GM23248 (cell line): Measurements from ENCODE around the gene TSPY10. TPM values are rescaled to one million over a fixed set of nuclear protein-coding genes. Genes with fewer than 3 reads are reported as not detected.
"Not testable (repeated sequence)": the region's sequence is repeated elsewhere in the genome, so short reads cannot be mapped to it uniquely, and the experiment has no call there.

Experiments used
- DNase-seq: peaks from one replicate; pipeline ENCODE4 v3.0.0-alpha.2; 2015
- H2AFZ ChIP-seq: fragments of 200-600 bp; sonication (generic); 2 replicates; pipeline ENCODE4 v1.6.1; 2016; ENCODE audit warnings: antibody characterized with exemption
- H3F3A ChIP-seq: fragments of 200-600 bp; sonication (generic); 2 replicates; pipeline ENCODE4 v1.6.1; 2016; ENCODE audit warnings: mild to moderate bottlenecking, antibody characterized with exemption, mixed run types; ENCODE audit not compliant: insufficient read depth
- H3K27ac ChIP-seq: fragments of 200-600 bp; sonication (generic); 2 replicates; pipeline ENCODE4 v1.5.1; 2016; ENCODE audit warnings: mild to moderate bottlenecking
- H3K27me3 ChIP-seq: fragments of 200-600 bp; sonication (generic); replicated peaks from 2 replicates; pipeline ENCODE4 v1.6.1; 2016; ENCODE audit warnings: mild to moderate bottlenecking; ENCODE audit not compliant: insufficient read depth
- H3K36me3 ChIP-seq: fragments of 200-600 bp; sonication (generic); 2 replicates; pipeline ENCODE4 v1.6.1; 2016; ENCODE audit warnings: low read depth, mild to moderate bottlenecking
- H3K4me1 ChIP-seq: fragments of 200-600 bp; sonication (generic); 2 replicates; pipeline ENCODE4 v1.6.1; 2016; ENCODE audit warnings: mild to moderate bottlenecking; ENCODE audit not compliant: insufficient read depth
- H3K4me2 ChIP-seq: fragments of 200-600 bp; sonication (generic); one replicate; pipeline ENCODE4 v1.6.1; 2016; ENCODE audit warnings: mild to moderate bottlenecking; ENCODE audit not compliant: unreplicated experiment
- H3K4me3 ChIP-seq: fragments of 200-600 bp; sonication (generic); 2 replicates; pipeline ENCODE4 v1.5.1; 2016; ENCODE audit warnings: mild to moderate bottlenecking
- H3K79me2 ChIP-seq: fragments of 200-600 bp; sonication (generic); 2 replicates; pipeline ENCODE4 v1.6.1; 2016; ENCODE audit warnings: mild to moderate bottlenecking; ENCODE audit not compliant: insufficient read depth
- H3K9ac ChIP-seq: fragments of 200-600 bp; sonication (generic); 2 replicates; pipeline ENCODE4 v1.6.1; 2016; ENCODE audit warnings: mild to moderate bottlenecking
- H3K9me2 ChIP-seq: fragments of 200-600 bp; sonication (generic); 2 replicates; pipeline ENCODE4 v1.6.1; 2016; ENCODE audit warnings: mixed run types, mild to moderate bottlenecking, moderate library complexity; ENCODE audit not compliant: insufficient read depth
- H3K9me3 ChIP-seq: fragments of 200-600 bp; sonication (generic); one replicate; pipeline ENCODE4 v1.6.1; 2017; ENCODE audit warnings: low read depth
- H4K20me1 ChIP-seq: fragments of 200-600 bp; sonication (generic); 2 replicates; pipeline ENCODE4 v1.6.0; 2016; ENCODE audit not compliant: insufficient read depth
- WGBS, 2 experiments: methylation state at CpG; one replicate each; pipeline ENCODE4 v1.1.6; 2015 to 2017; ENCODE audit warnings: low lambda C conversion rate in 2 of 2, low coverage in 1 of 2; ENCODE audit errors: missing lambda C conversion rate in 2 of 2; 5-methylcytosine and 5-hydroxymethylcytosine counted together
- in situ Hi-C: fragments of 300-500 bp; cut with MboI; formaldehyde crosslinking; loops from 2 replicates; pipeline ENCODE4 v1.15.0; 2020
- polyA plus RNA-seq: library from polyadenylated mRNA; unstranded; fragments of >200 nt; fragmentation: Nextera tagmentation; extraction: Ambion mirVana; gene quantifications from 2 replicates; pipeline ENCODE4 v1.2.1, GENCODE V29; 2016
- total RNA-seq: library from RNA; depleted of rRNA; stranded (reverse); fragments of >200 nt; shearing (Covaris generic); gene quantifications from 2 replicates; pipeline ENCODE4 v1.2.3, GENCODE V29; 2014; rRNA removed

TSPY10 gene, protein sequence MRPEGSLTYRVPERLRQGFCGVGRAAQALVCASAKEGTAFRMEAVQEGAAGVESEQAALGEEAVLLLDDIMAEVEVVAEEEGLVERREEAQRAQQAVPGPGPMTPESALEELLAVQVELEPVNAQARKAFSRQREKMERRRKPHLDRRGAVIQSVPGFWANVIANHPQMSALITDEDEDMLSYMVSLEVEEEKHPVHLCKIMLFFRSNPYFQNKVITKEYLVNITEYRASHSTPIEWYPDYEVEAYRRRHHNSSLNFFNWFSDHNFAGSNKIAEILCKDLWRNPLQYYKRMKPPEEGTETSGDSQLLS
- not detected in 2 replicates for total RNA-seq
- polyA plus RNA-seq, result not detected in 2 replicates

DNA sequence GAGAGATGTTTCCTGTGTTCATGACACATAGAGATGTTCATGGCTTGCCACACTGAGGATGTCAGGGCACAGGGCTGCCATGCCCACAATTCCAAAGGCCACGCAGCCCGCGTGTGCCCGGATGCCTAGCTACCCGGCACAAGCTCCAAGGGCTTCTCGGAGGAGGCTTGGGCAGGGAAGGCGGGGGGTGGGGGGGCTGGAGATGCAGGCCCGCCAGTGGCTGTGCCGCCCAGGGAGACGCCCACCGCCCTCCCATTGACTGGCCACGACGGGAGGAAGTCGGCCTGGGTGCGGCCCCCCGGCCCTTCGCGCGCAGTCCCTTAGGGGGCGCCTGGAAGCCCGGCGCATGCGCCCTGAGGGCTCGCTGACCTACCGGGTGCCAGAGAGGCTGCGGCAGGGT, at the start of gene TSPY10:
Gene TSPY10, plus strand, starts transcription at position 301 of the 400 bp plus-strand sequence. Its CDS starts 46 bp downstream, at position 347.
- H4K20me1 ChIP-seq, H3K4me3 ChIP-seq, H3K4me1 ChIP-seq, in situ Hi-C loops, H3K36me3 ChIP-seq, H3K9me3 ChIP-seq, H3K9ac ChIP-seq, H3K27me3 ChIP-seq, DNase-seq, H2AFZ ChIP-seq, H3K27ac ChIP-seq, H3K9me2 ChIP-seq, H3K79me2 ChIP-seq, H3K4me2 ChIP-seq, H3F3A ChIP-seq: not testable (repeated sequence)
- no CpG with 5 or more reads among the region's 26 CpGs for WGBS, 2 experiments

DNA sequence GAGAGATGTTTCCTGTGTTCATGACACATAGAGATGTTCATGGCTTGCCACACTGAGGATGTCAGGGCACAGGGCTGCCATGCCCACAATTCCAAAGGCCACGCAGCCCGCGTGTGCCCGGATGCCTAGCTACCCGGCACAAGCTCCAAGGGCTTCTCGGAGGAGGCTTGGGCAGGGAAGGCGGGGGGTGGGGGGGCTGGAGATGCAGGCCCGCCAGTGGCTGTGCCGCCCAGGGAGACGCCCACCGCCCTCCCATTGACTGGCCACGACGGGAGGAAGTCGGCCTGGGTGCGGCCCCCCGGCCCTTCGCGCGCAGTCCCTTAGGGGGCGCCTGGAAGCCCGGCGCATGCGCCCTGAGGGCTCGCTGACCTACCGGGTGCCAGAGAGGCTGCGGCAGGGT, 40.7 kb upstream of the TSPY10 start, which contains the start of gene TSPY9:
Gene TSPY9, plus strand, starts transcription at position 301 of the 400 bp plus-strand sequence. Its CDS starts 46 bp downstream, at position 347.
- DNase-seq, in situ Hi-C loops, H3K79me2 ChIP-seq, H3K4me2 ChIP-seq, H3K9me2 ChIP-seq, H3F3A ChIP-seq, H3K27ac ChIP-seq, H3K9ac ChIP-seq, H2AFZ ChIP-seq, H3K36me3 ChIP-seq, H3K4me3 ChIP-seq, H3K27me3 ChIP-seq, H3K9me3 ChIP-seq, H4K20me1 ChIP-seq, H3K4me1 ChIP-seq: not testable (repeated sequence)
- no CpG with 5 or more reads among the region's 26 CpGs for WGBS, 2 experiments

DNA sequence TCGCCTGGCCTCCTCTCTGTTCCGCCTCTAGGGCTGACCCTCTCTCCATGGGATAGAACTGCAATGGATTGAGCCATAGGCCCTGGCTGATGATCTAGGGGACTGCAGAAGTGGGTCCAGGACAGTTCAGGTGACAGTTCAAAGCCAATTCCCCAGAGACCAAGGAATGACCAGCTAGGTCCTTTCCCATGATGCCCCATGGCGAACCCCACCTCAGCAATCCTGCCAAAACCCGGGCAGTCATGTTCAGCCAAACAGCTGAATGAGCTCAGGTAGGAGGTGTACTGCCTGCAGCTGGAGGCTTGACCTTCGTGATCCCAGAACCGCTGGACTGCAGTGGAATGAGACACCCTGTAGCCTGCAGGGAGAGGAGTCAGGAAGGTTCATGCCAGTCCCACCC, 23.3 kb upstream of the TSPY10 start:
- 21 to 35% methylated on average over 2 to 3 of the region's 6 CpGs for WGBS, 2 experiments
- H3K36me3 ChIP-seq, DNase-seq, in situ Hi-C loops, H4K20me1 ChIP-seq, H3K4me2 ChIP-seq, H3K9me2 ChIP-seq, H3K4me1 ChIP-seq, H3K9me3 ChIP-seq, H3K27ac ChIP-seq, H3F3A ChIP-seq, H3K79me2 ChIP-seq, H2AFZ ChIP-seq, H3K9ac ChIP-seq, H3K27me3 ChIP-seq, H3K4me3 ChIP-seq: not testable (repeated sequence)

DNA sequence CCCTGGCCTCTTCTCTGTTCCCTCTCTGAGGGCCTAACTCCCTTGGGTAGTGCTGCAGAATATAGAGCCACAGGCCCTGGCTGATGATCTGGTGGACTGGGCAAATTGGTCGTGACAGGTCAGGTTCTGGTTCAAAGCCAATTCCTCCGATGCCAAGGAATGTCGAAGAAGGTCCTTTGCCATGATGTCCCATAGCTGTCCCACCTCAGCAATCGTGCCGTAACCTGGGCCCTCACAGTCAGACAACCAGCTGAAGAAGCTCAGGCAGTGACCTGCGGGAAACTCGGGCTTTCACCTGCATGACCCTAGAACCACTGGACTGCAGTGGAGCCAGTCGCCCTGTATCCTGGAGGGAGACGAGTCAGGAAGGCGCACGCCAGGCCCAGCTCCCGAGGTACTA, 11.4 kb upstream of the TSPY10 start:
- 38 to 42% methylated on average over 7 of the region's 12 CpGs for WGBS, 2 experiments
- H3K9ac ChIP-seq, H3K36me3 ChIP-seq, H3K27ac ChIP-seq, H2AFZ ChIP-seq, H3K9me3 ChIP-seq, DNase-seq, H3K27me3 ChIP-seq, H3K4me1 ChIP-seq, H3F3A ChIP-seq, H4K20me1 ChIP-seq, H3K9me2 ChIP-seq, in situ Hi-C loops, H3K4me3 ChIP-seq, H3K4me2 ChIP-seq, H3K79me2 ChIP-seq: not testable (repeated sequence)

Other genes starting within 250 kb of the TSPY10 start
- not detected in 2 replicates for gene TSPY4, start 190.4 kb upstream of the TSPY10 start, total RNA-seq
- not detected in 2 replicates for gene TSPY4, start 190.4 kb upstream of the TSPY10 start, polyA plus RNA-seq
- gene TSPY8, start 170.1 kb upstream of the TSPY10 start, total RNA-seq, result not detected in 2 replicates
- not detected in 2 replicates for gene TSPY8, start 170.1 kb upstream of the TSPY10 start, polyA plus RNA-seq
- gene TSPY3, start 129.5 kb upstream of the TSPY10 start, total RNA-seq, result not detected in 2 replicates
- gene TSPY3, start 129.5 kb upstream of the TSPY10 start, polyA plus RNA-seq, result not detected in 2 replicates
- gene TSPY1, start 60.9 kb upstream of the TSPY10 start, total RNA-seq, result not detected in 2 replicates
- not detected in 2 replicates for gene TSPY1, start 60.9 kb upstream of the TSPY10 start, polyA plus RNA-seq
- gene TSPY9, start 40.6 kb upstream of the TSPY10 start, total RNA-seq, result not detected in 2 replicates
- gene TSPY9, start 40.6 kb upstream of the TSPY10 start, polyA plus RNA-seq, result not detected in 2 replicates